LNCaP clone FGC (cell line): Measurements from ENCODE around the gene GPBP1.
"Not testable (repeated sequence)": the region's sequence is repeated elsewhere in the genome, so short reads cannot be mapped to it uniquely, and the experiment has no call there.

ENCODE experiments used
- DNase-seq: peaks from one replicate; pipeline ENCODE4 v3.0.0-alpha.2; 2011; ENCODE audit warnings: low read depth
- H3K4me3 ChIP-seq: 2 replicates; pipeline ENCODE4 v1.5.1; 2011; ENCODE audit warnings: mild to moderate bottlenecking, low read depth, low read length, control low read depth
- TF ChIP-seq, protein P1 (sequence below): IDR thresholded peaks from 2 replicates; pipeline ENCODE4 v1.5.1; 2012; ENCODE audit warnings: mild to moderate bottlenecking; ENCODE audit not compliant: control insufficient read depth, insufficient read depth; ENCODE audit errors: extremely low read depth

The GPBP1 gene

DNA sequence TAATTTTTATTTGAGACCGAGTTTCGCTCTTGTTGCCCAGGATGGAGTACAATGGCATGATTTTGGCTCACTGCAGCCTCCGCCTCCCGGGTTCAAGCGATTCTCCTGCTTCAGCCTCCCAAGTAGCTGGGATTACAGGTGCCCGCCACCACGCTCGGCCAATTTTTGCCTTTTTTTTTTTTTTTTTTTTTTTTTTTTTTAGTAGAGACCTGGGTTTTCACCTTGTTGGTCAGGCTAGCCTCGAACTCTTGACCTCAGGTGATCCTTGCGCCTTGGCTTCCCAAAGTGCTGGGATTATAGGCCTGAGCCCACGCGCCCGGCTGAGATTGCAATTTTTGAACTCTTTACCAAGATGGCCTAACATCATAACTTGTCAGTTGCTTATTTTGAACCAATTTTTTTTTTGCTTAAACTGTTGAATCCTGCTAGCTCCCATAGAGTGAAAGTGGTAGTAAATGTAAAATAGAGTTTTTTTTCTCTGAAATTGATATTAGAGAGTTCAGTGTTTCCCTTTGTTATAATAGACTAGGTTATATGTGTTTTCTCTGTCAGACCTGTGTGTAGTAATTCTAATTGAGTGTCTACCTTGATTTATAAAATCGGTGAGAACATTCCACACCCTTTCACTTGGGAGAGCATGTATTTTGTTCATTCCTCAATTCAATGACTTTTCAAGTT is 3.8 kb downstream of the GPBP1 start:
- H3K4me3 ChIP-seq = peak overlapping the region; percentile 90; the same call in 1 of the 2 replicates
- TF ChIP-seq, protein P1, sequence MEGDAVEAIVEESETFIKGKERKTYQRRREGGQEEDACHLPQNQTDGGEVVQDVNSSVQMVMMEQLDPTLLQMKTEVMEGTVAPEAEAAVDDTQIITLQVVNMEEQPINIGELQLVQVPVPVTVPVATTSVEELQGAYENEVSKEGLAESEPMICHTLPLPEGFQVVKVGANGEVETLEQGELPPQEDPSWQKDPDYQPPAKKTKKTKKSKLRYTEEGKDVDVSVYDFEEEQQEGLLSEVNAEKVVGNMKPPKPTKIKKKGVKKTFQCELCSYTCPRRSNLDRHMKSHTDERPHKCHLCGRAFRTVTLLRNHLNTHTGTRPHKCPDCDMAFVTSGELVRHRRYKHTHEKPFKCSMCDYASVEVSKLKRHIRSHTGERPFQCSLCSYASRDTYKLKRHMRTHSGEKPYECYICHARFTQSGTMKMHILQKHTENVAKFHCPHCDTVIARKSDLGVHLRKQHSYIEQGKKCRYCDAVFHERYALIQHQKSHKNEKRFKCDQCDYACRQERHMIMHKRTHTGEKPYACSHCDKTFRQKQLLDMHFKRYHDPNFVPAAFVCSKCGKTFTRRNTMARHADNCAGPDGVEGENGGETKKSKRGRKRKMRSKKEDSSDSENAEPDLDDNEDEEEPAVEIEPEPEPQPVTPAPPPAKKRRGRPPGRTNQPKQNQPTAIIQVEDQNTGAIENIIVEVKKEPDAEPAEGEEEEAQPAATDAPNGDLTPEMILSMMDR = no peak
- DNase-seq = no peak

DNA sequence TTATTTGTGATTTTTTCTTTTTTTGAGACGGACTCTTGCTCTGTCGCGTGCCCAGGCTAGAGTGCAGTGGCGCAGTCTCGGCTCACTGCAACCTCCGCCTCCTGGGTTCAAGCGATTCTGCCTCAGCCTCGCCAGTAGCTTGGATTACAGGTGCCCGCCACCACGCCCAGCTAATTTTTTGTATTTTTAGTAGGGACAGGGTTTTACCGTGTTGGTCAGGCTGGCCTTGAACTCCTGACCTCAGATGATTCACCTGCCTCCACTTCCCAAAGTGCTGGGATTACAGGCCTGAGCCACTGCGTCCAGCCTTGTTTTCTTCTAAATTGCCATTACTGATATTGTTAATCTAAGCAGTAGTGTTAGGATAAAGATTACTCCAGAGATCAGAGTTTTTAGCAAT is 4.4 kb downstream of the GPBP1 start:
- DNase-seq, H3K4me3 ChIP-seq: not testable (repeated sequence)

DNA sequence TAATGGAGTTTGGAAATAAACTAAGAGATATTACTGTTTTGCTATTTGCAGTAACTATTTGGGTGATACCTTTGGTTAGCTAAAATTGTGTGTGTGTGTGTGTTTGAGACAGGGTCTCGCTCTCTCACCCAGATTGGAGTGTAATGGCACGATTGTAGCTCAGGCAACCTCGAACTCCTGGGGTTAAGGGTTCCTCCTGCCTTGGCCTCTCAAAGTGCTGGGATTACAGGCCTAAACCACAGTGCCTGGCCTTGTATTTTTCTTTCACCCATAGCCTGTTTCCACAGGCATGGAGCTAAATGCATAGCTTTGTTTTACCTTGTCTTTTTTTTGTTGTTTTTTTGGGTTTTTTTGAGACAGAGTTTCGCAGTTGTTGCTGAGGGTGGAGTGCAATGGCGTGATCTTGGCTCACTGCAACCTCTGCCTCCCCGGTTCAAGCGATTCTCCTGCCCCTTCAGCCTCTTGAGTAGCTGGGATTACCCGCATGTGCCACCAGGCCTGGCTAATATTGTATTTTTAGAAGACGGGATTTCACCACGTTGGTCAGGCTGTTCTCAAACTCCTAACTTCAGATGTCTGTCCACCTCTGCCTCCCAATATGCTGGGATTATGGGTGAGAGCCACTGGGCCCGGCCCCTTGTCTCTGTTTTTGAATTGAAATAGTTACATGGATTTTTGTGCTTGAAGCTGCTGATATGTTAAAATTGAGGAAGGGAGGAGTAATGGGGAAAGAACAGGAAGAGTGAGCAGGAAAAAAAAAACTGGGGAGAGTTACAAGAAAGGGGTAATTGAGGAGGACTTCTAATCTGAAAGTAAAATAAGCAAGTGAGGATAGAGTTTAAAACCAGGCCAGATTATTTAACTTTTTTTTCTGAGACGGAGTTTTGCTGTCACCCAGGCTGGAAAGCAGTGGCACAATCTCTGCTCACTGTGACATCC is 5.7 kb downstream of the GPBP1 start:
- H3K4me3 ChIP-seq = no peak overlapping the region
- TF ChIP-seq, protein P1 = no peak
- no peak for DNase-seq

DNA sequence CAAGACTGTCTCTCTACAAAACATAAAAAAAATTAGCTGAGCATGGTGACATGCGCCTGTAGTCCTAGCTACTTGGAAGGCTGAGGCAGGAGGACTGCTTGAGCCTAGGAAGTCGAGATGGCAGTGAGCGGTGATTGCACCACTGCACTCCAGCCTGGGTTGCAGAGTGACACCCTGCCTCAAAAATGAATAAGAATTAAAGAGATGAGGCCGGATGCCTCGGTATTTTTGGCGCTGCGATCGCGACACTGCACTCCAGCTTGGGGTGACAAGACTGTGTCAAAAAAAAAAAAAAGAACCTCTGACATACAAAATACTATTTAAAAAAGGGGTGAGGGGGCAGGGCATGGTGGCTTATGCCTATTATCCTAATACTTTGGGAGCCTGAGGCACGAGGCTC is 7.3 kb downstream of the GPBP1 start:
- no peak for DNase-seq
- TF ChIP-seq, protein P1 = no peak
- no peak overlapping the region for H3K4me3 ChIP-seq

DNA sequence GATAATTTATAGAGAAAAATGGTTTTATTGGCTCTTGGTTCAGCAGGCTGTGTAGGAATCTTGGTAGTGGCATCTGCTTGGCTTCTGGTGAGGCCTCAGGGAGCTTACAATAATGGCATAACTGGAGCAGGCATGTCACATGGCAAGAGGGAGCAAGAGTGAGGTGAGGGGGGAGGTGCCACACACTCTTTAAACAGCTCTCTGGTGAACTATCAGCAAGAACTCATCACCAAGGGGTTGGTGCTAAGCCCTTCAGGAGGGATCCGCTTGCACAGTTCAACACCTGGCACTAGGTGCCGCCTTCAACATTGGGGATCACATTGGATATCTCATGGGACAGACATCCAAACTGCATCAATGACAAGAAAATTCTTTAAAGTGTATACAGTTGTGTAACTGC is 10.5 kb downstream of the GPBP1 start:
- no peak overlapping the region for H3K4me3 ChIP-seq
- no peak for DNase-seq
- TF ChIP-seq, protein P1 = no peak

DNA sequence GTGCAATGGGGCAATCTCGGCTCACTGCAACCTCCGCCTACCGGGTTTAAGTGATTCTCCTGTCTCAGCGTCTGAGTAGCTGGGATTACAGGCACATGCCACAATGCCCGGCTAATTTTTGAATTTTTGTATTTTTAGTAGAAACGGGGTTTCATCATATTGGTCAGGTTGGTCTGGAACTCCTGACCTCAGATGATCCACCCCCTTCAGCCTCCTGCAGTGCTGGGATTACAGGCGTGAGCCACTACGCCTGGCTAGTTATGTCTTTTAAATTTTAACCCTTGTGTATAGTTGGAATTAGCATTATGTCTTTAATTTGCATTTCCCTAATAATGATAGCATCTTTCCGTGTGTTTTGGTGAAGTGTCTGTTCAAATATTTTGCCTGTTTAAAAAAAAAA is 11.5 kb downstream of the GPBP1 start:
- DNase-seq = no peak
- H3K4me3 ChIP-seq = no peak overlapping the region
- TF ChIP-seq, protein P1 = no peak

DNA sequence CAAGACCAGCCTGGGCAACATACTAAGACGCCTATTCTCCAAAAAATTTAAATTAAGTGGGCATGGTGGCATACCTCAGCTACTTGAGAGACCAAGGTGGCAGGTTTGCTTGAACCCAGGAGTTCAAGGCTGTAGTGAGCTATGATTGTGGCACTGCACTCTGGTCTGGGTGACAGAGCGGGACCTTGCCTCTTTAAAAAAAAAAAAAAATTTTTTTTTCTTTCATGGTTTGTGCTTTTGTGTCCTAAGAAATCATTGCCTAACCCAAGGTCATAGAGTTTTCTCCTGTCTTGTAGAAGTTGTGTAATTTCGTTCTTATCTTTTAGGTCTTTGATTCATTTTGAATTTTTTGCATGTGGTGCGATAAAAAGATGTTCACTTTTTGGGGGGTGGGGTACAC is 12.3 kb downstream of the GPBP1 start:
- TF ChIP-seq, protein P1 = no peak
- no peak for DNase-seq
- H3K4me3 ChIP-seq = no peak overlapping the region

DNA sequence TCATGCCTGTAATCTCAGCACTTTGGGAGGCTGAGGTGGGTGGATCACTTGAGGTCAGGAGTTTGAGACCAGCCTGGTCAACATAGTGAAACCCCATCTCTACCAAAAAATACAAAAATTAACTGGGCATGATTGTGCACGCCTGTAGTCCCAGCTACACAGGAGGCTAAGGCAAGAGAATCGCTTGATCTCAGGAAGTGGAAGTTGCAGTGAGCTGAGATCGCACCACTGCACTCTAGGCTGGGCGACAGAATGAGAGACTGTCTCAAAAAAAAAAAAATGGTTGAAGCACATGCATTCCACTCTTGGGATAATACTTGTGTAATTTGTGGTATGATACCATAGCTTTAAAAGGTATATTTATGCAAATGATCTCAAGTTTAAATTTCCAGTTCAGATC is 14.1 kb downstream of the GPBP1 start:
- H3K4me3 ChIP-seq, DNase-seq: not testable (repeated sequence)
